Endodermal cell (in vitro differentiated cells): ENCODE data around the gene ITM2C. TPM values are rescaled to one million over a fixed set of nuclear protein-coding genes. Genes with fewer than 3 reads are reported as not detected.

Experiments
- DNase-seq: peaks from one replicate; pipeline ENCODE4 v3.0.0-alpha.2; 2017
- H3K27ac ChIP-seq: 2 replicates; pipeline ENCODE4 v1.5.1; 2013; ENCODE audit warnings: mild to moderate bottlenecking, low read depth, low read length, moderate library complexity
- H3K27me3 ChIP-seq: 2 replicates; pipeline ENCODE4 v1.6.1; 2013; ENCODE audit warnings: mild to moderate bottlenecking, low read length, moderate library complexity; ENCODE audit not compliant: insufficient read depth, control insufficient read depth, poor library complexity, severe bottlenecking
- H3K36me3 ChIP-seq: 2 replicates; pipeline ENCODE4 v1.7.0; 2013; ENCODE audit warnings: mild to moderate bottlenecking, low read length, moderate library complexity; ENCODE audit not compliant: control insufficient read depth, insufficient read depth
- H3K4me1 ChIP-seq: one replicate; pipeline ENCODE4 v1.7.0; 2013; ENCODE audit warnings: low read length; ENCODE audit not compliant: control insufficient read depth, insufficient read depth
- H3K4me3 ChIP-seq: 2 replicates; pipeline ENCODE4 v1.5.1; 2013; ENCODE audit warnings: mild to moderate bottlenecking, low read length, moderate library complexity
- H3K9ac ChIP-seq: 2 replicates; pipeline ENCODE4 v1.6.1; 2013; ENCODE audit warnings: mild to moderate bottlenecking, low read length, moderate library complexity; ENCODE audit not compliant: poor library complexity, severe bottlenecking; ENCODE audit errors: extremely low read depth
- H3K9me3 ChIP-seq: 2 replicates; pipeline ENCODE4 v1.6.1; 2013; ENCODE audit warnings: mild to moderate bottlenecking, low read length, moderate library complexity; ENCODE audit not compliant: control insufficient read depth
- H3K27ac Mint-ChIP-seq: 2 replicates; pipeline ENCODE4 v1.8.0; 2020; ENCODE audit warnings: mixed read lengths
- H3K27me3 Mint-ChIP-seq: 2 replicates; pipeline ENCODE4 v1.8.0; 2021; ENCODE audit warnings: mild to moderate bottlenecking, mixed read lengths; ENCODE audit not compliant: insufficient read depth
- H3K36me3 Mint-ChIP-seq: 2 replicates; pipeline ENCODE4 v1.8.0; 2020; ENCODE audit warnings: low read depth, mixed read lengths
- H3K4me1 Mint-ChIP-seq: 2 replicates; pipeline ENCODE4 v1.8.0; 2020; ENCODE audit warnings: mixed read lengths
- H3K4me3 Mint-ChIP-seq: 2 replicates; pipeline ENCODE4 v1.8.0; 2020; ENCODE audit warnings: mild to moderate bottlenecking, moderate library complexity, mixed read lengths
- H3K9me3 Mint-ChIP-seq: 2 replicates; pipeline ENCODE4 v1.8.0; 2020; ENCODE audit warnings: mild to moderate bottlenecking, mixed read lengths
- WGBS, 2 experiments: methylation state at CpG; one replicate each; pipeline versions ENCODE4 v1.1.5 to v1.1.7; 2013; ENCODE audit warnings: missing lambda C conversion rate in 2 of 2, mixed read lengths in 1 of 2; ENCODE audit not compliant: insufficient coverage in 1 of 2, insufficient read length in 1 of 2; 5-methylcytosine and 5-hydroxymethylcytosine counted together
- total RNA-seq, 2 donors: library from RNA; stranded (reverse); fragmentation: NEBNext Ultra II Directional in 1 of 2; extraction: Animal tissue kit (Norgen Biotek cat#: 25700) in 1 of 2; gene quantifications; 2 replicates in 1 of 2; 3 replicates in 1 of 2; pipeline ENCODE4 v1.2.1, GENCODE V29; 2021
- TF ChIP-seq, protein P1 (sequence below): fragments of 200-600 bp; sonication (generic); conservative IDR thresholded peaks from 2 replicates; pipeline ENCODE4 v1.5.0; 2021; ENCODE audit warnings: antibody characterized with exemption, mild to moderate bottlenecking

ITM2C gene
- total RNA-seq, 2 donors from 2014 or later, result 208 to 269 TPM

DNA sequence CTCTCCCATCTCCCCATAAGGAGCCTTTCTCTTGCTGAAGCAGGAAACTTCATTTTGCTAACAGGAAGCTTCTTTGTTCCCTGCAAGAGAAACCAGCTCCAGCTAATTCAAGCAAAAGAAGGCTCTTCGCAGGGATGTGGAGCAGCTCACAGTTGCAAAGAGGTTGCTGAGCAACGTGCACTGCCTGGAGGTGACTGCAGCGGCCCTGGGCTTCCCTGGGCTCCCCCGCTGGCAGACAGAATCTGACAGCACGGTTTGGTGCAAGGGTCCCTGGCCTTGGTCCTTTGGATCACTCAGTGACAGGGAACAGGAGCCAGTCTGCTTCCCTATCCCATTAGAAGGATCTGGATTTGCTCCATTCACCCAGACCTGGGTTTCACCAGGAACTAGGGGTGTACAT is 34.5 kb downstream of the ITM2C start:
- peak; percentile 63 for DNase-seq
- peaks cover 6% of the 10 kb centered on the region for H3K4me1 Mint-ChIP-seq
- no peak overlapping the region for H3K9ac ChIP-seq
- H3K4me1 ChIP-seq, result peaks cover 4% of the 10 kb centered on the region
- no peaks in the 10 kb centered on the region for H3K36me3 ChIP-seq
- H3K9me3 ChIP-seq, result no peaks in the 10 kb centered on the region
- H3K27ac ChIP-seq, result peak overlapping the region; percentile 89
- H3K4me3 ChIP-seq, result no peak overlapping the region
- H3K9me3 Mint-ChIP-seq, result no peaks in the 10 kb centered on the region
- peaks cover 6% of the 10 kb centered on the region for H3K27me3 Mint-ChIP-seq
- H3K36me3 Mint-ChIP-seq, result no peaks in the 10 kb centered on the region
- H3K27ac Mint-ChIP-seq, result no peak overlapping the region
- H3K27me3 ChIP-seq, result no peaks in the 10 kb centered on the region
- no peak overlapping the region for H3K4me3 Mint-ChIP-seq
- 36 to 40% methylated on average over 1 to 5 of the region's 5 CpGs for WGBS, 2 experiments
- TF ChIP-seq, protein P1, sequence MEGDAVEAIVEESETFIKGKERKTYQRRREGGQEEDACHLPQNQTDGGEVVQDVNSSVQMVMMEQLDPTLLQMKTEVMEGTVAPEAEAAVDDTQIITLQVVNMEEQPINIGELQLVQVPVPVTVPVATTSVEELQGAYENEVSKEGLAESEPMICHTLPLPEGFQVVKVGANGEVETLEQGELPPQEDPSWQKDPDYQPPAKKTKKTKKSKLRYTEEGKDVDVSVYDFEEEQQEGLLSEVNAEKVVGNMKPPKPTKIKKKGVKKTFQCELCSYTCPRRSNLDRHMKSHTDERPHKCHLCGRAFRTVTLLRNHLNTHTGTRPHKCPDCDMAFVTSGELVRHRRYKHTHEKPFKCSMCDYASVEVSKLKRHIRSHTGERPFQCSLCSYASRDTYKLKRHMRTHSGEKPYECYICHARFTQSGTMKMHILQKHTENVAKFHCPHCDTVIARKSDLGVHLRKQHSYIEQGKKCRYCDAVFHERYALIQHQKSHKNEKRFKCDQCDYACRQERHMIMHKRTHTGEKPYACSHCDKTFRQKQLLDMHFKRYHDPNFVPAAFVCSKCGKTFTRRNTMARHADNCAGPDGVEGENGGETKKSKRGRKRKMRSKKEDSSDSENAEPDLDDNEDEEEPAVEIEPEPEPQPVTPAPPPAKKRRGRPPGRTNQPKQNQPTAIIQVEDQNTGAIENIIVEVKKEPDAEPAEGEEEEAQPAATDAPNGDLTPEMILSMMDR, result no peak

DNA sequence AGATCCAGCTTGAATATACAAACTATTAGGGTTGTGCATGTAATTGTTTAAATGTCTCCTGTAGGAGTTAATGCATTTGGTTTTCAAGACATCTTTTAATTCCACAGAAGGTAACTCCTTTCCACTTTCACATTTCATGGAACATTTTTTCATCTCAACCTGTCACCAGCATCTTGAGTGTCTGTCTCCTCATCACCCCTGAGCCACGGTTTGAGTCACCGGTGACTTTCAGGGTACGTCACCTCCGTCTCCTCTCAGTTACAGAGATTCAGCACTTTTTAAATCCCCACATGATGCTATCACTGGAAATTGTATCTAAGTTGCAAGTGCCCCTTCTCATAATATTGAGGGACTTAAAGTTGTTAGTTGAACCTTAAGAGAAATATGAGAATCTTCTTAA is 35.0 kb downstream of the ITM2C start:
- Mint-ChIP-seq H3K27ac (no peak overlapping the region), H3K4me3 (no peak overlapping the region), H3K4me1 (peaks cover 6% of the 10 kb centered on the region), H3K9me3 (no peaks in the 10 kb centered on the region), H3K36me3 (no peaks in the 10 kb centered on the region), H3K27me3 (peaks cover 6% of the 10 kb centered on the region)
- Histone ChIP-seq H3K9ac (no peak overlapping the region), H3K27me3 (no peaks in the 10 kb centered on the region), H3K27ac (no peak overlapping the region), H3K4me1 (peaks cover 4% of the 10 kb centered on the region), H3K36me3 (no peaks in the 10 kb centered on the region), H3K9me3 (no peaks in the 10 kb centered on the region), H3K4me3 (no peak overlapping the region)
- 92 to 97% methylated on average over 2 to 4 of the region's 4 CpGs for WGBS, 2 experiments
- no peak for DNase-seq
- TF ChIP-seq, protein P1, result no peak

DNA sequence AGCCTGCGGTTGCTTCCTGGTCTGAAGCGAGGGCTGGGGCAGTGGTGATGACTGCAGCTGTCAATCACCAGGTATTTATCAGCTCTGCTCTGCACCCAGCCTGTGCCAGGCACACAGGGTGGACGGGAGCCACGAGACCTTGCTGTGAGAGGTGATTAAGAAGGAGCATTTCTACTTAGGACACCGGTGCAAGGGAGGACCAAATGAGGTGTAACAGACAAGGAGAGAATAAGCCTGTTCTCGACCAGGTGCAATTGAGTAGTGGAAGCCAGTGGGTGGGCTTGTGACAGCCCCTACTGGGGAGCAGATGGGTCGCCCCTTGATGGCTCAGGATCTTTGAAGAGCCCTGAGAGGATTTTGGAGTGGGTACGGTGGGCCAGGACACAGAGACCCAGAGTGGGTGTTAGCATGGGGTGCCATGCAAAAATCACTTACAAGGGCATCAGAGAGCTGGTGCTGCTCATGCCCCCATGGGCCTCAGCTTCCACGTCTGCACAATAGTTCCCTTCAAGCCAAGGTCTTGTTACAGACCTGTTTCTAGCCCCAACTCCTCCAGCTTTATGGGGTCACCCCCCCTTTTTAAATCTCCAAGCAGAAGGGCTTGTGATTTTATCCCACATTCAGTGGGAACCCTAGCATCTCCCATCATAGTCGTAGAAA is 35.7 kb downstream of the ITM2C start:
- WGBS, 2 experiments, result 88% methylated on average over 6 to 10 of the region's 10 CpGs
- TF ChIP-seq, protein P1, result no peak
- Mint-ChIP-seq H3K27me3 (peaks cover 6% of the 10 kb centered on the region), H3K4me1 (peaks cover 10% of the 10 kb centered on the region), H3K36me3 (no peaks in the 10 kb centered on the region), H3K4me3 (no peak overlapping the region), H3K9me3 (no peaks in the 10 kb centered on the region), H3K27ac (no peak overlapping the region)
- H3K27ac ChIP-seq, result no peak overlapping the region
- no peak overlapping the region for H3K4me3 ChIP-seq
- H3K27me3 ChIP-seq, result no peaks in the 10 kb centered on the region
- no peak overlapping the region for H3K9ac ChIP-seq
- peaks cover 4% of the 10 kb centered on the region for H3K4me1 ChIP-seq
- no peaks in the 10 kb centered on the region for H3K36me3 ChIP-seq
- no peaks in the 10 kb centered on the region for H3K9me3 ChIP-seq
- DNase-seq, result peak; percentile 26
